HG02610 (cell line): ENCODE results near the gene MYO10.
"Not testable (repeated sequence)": the region's sequence is repeated elsewhere in the genome, so short reads cannot be mapped to it uniquely, and the experiment has no call there.

ENCODE experiments used
- ATAC-seq: cut with Tn5 transposase; IDR thresholded peaks from one replicate; pipeline ENCODE4 v1.9.1; 2021; ENCODE audit warnings: mild to moderate bottlenecking, moderate library complexity; ENCODE audit not compliant: unreplicated experiment

MYO10 gene

GRCh38 chr5:16679863-16680262 lies 256.2 kb downstream of the MYO10 start:
- no peak for ATAC-seq

DNA sequence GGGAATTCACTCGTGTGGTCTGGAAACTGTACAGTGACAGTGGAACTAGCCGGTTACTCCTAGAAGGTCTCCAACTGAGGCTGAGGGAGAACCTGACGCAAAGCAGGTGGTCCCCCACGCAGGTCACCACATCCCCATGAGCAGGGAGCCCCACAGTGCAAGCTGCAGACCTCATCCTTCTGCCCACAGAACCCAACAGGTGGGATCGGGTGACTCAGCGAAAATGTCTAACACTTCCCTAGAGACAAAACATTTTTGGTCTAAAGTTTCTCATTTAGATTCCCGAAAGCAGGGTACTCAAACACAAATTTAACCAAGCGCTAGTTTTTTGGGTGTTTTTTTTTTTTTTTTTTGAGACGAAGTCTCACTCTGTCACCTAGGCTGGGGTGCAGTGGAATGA lies 256.9 kb downstream of the MYO10 start:
- no peak for ATAC-seq

- ATAC-seq = no peak
Measured at GRCh38 chr5:16675806-16676205, 260.3 kb downstream of the MYO10 start.

DNA sequence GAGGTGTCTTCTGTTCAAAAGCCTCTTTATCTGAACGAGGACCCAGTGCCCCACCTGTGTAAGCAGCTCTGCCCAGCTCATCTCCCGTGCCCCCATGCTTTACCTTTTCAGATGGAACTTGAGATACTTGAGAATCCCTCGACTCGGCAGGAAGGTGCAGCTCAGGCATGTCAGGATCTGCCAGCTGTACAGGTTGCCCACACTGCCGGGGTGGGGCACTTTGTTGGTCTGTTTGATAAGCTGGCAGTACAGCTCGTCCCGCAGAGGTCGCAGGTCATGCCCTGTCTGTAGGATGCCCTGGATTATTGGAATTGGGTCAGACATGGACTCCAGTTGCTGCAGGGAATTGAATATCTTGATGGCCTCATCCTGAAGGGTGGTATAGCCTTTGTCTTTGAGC lies 261.3 kb downstream of the MYO10 start:
- ATAC-seq = no peak

DNA sequence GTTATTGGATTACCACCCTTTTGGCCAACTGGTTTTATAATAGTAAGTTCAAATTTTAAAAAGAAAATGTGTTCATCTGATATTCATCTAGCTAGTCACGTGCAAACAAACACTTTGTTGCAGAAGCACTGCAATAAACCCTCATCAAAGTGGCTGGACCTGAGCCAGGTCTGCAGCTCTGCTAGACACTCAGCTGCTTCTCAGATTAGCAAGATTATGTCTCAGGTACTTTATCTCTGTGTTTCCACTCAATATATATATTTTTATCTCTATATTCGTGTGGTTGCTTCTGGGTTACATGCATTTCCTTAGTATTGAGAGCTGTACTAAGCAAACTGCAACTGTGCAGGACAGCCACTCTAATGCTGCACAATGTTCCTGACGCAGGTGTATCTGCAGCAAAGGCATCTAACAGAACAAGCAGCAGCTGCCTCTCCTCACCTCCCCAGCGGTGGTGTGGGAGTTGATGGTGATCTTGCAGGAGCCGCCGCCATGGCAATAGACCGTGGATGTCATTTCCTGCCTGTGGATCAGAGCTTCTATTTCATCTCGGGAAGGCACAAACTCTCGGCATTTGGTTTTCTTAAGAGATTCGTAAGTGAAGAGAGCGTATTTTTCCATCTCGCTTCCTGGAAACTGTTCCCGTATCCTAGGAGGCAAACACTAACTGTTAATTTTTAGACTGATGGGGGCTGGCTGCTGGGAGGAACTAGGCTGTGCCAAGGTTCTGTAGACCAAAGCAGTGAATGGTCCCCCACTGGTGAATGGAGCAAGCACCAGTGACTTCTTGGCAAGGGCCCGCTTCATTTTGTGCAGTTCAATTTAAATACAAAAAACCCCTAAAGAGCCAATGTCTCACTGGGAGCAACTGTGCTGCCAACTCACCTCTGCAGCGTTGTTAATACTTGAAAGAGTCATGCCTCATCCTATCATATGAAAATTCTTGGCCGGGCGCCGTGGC lies 262.6 kb downstream of the MYO10 start:
- ATAC-seq = no peak

- no peak for ATAC-seq
Measured at GRCh38 chr5:16671208-16671607, 264.9 kb downstream of the MYO10 start.

DNA sequence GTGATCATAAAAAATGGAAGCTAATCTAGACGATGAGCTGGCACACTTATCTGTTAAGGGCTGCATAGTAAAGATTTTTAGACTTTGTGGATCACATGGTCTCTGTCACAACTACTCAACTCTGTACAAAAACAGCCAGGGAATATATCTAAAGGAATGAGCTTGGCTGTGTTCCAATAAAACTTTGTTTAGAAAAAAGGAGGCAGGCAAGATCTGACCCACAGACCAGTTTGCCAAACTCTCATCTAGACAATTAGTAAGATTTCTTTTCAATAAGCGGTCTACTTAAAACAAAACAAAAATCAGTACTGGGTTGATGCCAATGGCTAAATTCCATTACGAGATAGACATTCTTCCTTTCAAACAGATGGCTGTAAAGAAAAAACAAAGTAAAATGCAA lies 266.3 kb downstream of the MYO10 start:
- no peak for ATAC-seq

DNA sequence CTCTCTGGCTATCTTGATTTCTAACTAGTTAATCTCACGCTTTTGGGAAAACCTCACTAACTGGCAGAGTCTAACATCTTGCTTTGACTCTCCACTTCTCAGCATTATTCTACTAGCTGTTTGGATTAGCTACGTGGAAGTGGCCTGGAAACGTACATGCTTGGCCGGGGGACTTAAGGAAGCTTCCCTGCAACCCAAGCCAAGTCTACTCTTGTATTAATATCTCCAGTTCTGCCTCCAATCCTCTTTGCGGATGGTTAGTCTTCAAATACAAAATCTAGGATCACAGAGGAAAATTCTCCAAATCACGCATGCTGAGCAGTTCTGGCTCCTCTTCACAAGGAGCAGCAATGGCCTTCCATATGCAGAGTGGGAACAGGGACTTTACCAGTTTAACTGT lies 267.5 kb downstream of the MYO10 start:
- ATAC-seq = no peak

DNA sequence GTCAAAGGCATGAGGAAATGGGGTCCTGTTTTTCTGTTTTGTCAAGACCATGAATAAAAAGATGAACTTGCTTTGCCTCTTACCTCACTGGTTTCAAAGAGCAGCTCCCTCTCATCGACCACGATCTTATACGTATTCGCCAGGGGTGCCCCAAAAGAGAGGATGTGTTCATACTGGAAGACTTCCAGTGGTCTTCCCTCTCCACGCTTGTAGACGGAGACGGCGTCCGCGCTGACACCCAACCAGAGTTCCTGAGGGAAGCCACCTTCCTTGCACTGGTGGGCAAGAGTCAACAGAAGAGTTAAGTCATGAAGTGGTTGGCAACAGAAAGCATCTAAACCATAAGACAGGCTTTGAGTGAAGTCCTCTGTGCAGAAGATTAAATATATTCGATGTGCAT lies 267.9 kb downstream of the MYO10 start:
- no peak for ATAC-seq

GRCh38 chr5:16666883-16667398 lies 269.1 kb downstream of the MYO10 start:
- ATAC-seq = no peak

GRCh38 chr5:16666130-16666882 lies 269.8 kb downstream of the MYO10 start:
- no peak for ATAC-seq

- no peak for ATAC-seq
Measured at GRCh38 chr5:16665601-16666000, 270.5 kb downstream of the MYO10 start.

GRCh38 chr5:16664368-16664767 lies 271.7 kb downstream of the MYO10 start:
- no peak for ATAC-seq

GRCh38 chr5:16663840-16664239 lies 272.2 kb downstream of the MYO10 start:
- ATAC-seq = no peak

DNA sequence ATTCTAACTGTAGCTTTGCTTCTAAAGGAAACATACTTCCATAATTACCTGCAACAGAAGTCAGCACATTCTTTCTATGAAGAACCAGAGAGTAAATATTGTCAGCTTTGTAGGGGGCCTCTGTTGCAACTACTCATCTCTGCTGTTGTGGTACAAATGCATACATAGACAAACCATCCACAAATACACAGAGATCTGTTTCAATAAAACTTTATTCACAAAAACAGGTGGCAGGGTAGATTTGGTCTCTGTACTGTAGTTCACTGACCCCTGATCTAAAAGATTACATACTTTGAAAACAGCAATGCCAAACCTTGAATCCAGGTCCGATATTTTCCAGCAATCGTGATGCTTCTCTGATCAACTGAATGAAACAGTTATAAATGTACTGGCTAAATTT lies 274.4 kb downstream of the MYO10 start:
- no peak for ATAC-seq

- ATAC-seq = no peak
Measured at GRCh38 chr5:16660982-16661381, 275.1 kb downstream of the MYO10 start.

DNA sequence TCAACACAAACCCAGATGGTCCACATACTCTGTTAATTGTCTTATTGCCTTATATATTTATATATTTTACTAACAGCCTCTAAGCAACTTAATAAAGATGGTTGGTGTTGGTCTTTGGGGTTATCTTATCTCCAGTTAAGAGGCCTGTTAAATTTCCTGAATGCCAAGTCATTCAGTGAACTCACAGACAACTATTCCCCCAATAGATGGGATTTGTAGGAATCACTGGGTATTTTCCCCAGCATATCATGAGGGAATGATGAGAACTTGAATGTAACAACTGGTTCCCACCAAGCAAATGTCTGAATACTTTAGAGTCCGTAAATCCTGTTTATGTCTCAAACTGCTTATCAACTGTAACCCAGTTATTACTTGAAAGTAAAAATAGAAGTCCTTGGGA lies 276.6 kb downstream of the MYO10 start:
- no peak for ATAC-seq

GRCh38 chr5:16656561-16657191 lies 279.4 kb downstream of the MYO10 start:
- ATAC-seq = no peak

GRCh38 chr5:16654647-16655334 lies 281.3 kb downstream of the MYO10 start:
- ATAC-seq = no peak

- ATAC-seq = not testable (repeated sequence)
Measured at GRCh38 chr5:16648739-16649138, 287.3 kb downstream of the MYO10 start.
